ENCODE measurements around the gene ELP6.

The ELP6 gene

GRCh38 chr3:47513125-47513929 lies at the start of gene ELP6:
ELP6 (minus strand) TSS chr3:47513712; CDS start chr3:47513590, 122 bp downstream.
- DNase-seq: peak; percentile 95

- DNase-seq: no peak
Observed at GRCh38 chr3:47556351-47556750, 42.8 kb upstream of the ELP6 start.

GRCh38 chr3:47554335-47554734 lies 40.8 kb upstream of the ELP6 start:
- DNase-seq: no peak

- no peak for DNase-seq
Observed at GRCh38 chr3:47553407-47553806, 39.9 kb upstream of the ELP6 start.

- DNase-seq: no peak
Observed at GRCh38 chr3:47542471-47543173, 29.1 kb upstream of the ELP6 start.

- DNase-seq: no peak
Observed at GRCh38 chr3:47541583-47542108, 28.1 kb upstream of the ELP6 start.

- no peak for DNase-seq
Observed at GRCh38 chr3:47540281-47540680, 26.8 kb upstream of the ELP6 start.

GRCh38 chr3:47536967-47537366 lies 23.5 kb upstream of the ELP6 start:
- no peak for DNase-seq

GRCh38 chr3:47536221-47536891 lies 22.8 kb upstream of the ELP6 start:
- DNase-seq: no peak

GRCh38 chr3:47533996-47534454 lies 20.5 kb upstream of the ELP6 start:
- no peak for DNase-seq

- DNase-seq: no peak
Observed at GRCh38 chr3:47533481-47533880, 20.0 kb upstream of the ELP6 start.

- no peak for DNase-seq
Observed at GRCh38 chr3:47527952-47528725, 14.6 kb upstream of the ELP6 start.

GRCh38 chr3:47525617-47526016 lies 12.1 kb upstream of the ELP6 start:
- DNase-seq: no peak

- peak; percentile 30 to 40 for DNase-seq
Observed at GRCh38 chr3:47523310-47524073, 10.0 kb upstream of the ELP6 start.

- peak; percentile 90 to 95 for DNase-seq
Observed at GRCh38 chr3:47522082-47522987, 8.8 kb upstream of the ELP6 start.

- DNase-seq: no peak
Observed at GRCh38 chr3:47520756-47521155, 7.2 kb upstream of the ELP6 start.

- no peak for DNase-seq
Observed at GRCh38 chr3:47517937-47518336, 4.4 kb upstream of the ELP6 start.

GRCh38 chr3:47515864-47516319 lies 2.4 kb upstream of the ELP6 start:
- DNase-seq: no peak

GRCh38 chr3:47515100-47515499 lies 1.6 kb upstream of the ELP6 start:
- DNase-seq: no peak

GRCh38 chr3:47512416-47513124 lies 942 bp downstream of the ELP6 start:
- peak in 1 of 2 experiments; percentile 12 for DNase-seq

Data from Kasumi-1 (cell line).